DLD1 (cell line): ENCODE data around the gene OXCT2.

Source experiments
- in situ Hi-C: cut with HindIII; loops from 2 replicates; pipeline ENCODE4 v1.10.0; 2017; ENCODE audit warnings: low sequenced_read_pairs

The OXCT2 gene

GRCh38 chr1:39737546-39738169, 33.5 kb downstream of the OXCT2 start:
- in situ Hi-C loops, result loop anchor here (25.0 kb wide), 1 partner anchor 150 kb away; the partner anchor contains the start of gene PABPC4

- in situ Hi-C loops, result loop anchor here (25.0 kb wide), 1 partner anchor 148 kb away; the partner anchor contains the start of gene PABPC4
Measured at GRCh38 chr1:39735731-39736130, 35.4 kb downstream of the OXCT2 start.

GRCh38 chr1:39733161-39733560, 38.0 kb downstream of the OXCT2 start:
- in situ Hi-C loops, result loop anchor here (25.0 kb wide), 1 partner anchor 146 kb away; the partner anchor contains the start of gene PABPC4

GRCh38 chr1:39732730-39733129, 38.4 kb downstream of the OXCT2 start:
- in situ Hi-C loops, result loop anchor here (25.0 kb wide), 1 partner anchor 145 kb away; the partner anchor contains the start of gene PABPC4

GRCh38 chr1:39729842-39730241, 41.3 kb downstream of the OXCT2 start:
- in situ Hi-C loops, result loop anchor here (25.0 kb wide), 1 partner anchor 143 kb away; the partner anchor contains the start of gene PABPC4

GRCh38 chr1:39729030-39729429, 42.1 kb downstream of the OXCT2 start:
- in situ Hi-C loops, result loop anchor here (25.0 kb wide), 1 partner anchor 142 kb away; the partner anchor contains the start of gene PABPC4

- in situ Hi-C loops, result loop anchor here (25.0 kb wide), 1 partner anchor 141 kb away; the partner anchor contains the start of gene PABPC4
Measured at GRCh38 chr1:39727932-39728317, 43.2 kb downstream of the OXCT2 start.

- in situ Hi-C loops, result loop anchor here (25.0 kb wide), 1 partner anchor 140 kb away; the partner anchor contains the start of gene PABPC4
Measured at GRCh38 chr1:39727221-39727931, 43.8 kb downstream of the OXCT2 start.

- in situ Hi-C loops, result loop anchor here (25.0 kb wide), 1 partner anchor 139 kb away; the partner anchor contains the start of gene PABPC4
Measured at GRCh38 chr1:39726600-39726999, 44.5 kb downstream of the OXCT2 start.

GRCh38 chr1:39722495-39722894, 48.7 kb downstream of the OXCT2 start:
- in situ Hi-C loops, result no loop called here

GRCh38 chr1:39721664-39722063, 49.5 kb downstream of the OXCT2 start:
- in situ Hi-C loops, result no loop called here

GRCh38 chr1:39720094-39720999, 50.8 kb downstream of the OXCT2 start:
- in situ Hi-C loops, result no loop called here
